ENCODE results near the gene AHRR. TPM values are rescaled to one million over a fixed set of nuclear protein-coding genes. Genes with fewer than 3 reads are reported as not detected.

AHRR gene
- 6.1 and 9.4 TPM in 2 replicates for total RNA-seq

DNA sequence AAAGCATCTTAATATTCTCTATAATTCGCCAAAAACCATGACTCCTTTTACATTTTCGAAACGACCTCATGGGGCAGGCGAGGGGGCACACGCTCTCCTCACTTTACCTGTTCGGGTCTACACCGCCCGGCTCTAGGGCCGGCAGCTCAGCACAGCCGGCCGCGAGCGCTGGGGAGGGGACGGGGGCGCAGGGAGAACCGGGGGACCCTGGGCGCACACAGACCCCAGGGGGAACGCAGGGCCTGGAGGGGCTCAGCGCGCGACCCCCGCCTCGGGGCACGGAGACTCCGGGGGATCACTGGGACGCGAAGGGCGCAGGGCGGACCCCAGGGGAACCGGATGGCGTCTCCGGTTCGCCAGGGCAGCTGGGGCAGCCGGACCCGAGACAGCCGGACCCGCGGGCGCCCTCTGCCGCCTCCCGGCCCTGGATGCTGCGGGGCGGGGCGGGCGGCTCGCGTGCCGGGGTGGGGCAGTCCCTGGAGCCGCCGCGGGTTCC is at the start of gene AHRR:
TSS of gene AHRR (plus strand) at position 485 of the 496 bp plus-strand sequence. CDS start 22,189 bp downstream, outside the sequence.

DNA sequence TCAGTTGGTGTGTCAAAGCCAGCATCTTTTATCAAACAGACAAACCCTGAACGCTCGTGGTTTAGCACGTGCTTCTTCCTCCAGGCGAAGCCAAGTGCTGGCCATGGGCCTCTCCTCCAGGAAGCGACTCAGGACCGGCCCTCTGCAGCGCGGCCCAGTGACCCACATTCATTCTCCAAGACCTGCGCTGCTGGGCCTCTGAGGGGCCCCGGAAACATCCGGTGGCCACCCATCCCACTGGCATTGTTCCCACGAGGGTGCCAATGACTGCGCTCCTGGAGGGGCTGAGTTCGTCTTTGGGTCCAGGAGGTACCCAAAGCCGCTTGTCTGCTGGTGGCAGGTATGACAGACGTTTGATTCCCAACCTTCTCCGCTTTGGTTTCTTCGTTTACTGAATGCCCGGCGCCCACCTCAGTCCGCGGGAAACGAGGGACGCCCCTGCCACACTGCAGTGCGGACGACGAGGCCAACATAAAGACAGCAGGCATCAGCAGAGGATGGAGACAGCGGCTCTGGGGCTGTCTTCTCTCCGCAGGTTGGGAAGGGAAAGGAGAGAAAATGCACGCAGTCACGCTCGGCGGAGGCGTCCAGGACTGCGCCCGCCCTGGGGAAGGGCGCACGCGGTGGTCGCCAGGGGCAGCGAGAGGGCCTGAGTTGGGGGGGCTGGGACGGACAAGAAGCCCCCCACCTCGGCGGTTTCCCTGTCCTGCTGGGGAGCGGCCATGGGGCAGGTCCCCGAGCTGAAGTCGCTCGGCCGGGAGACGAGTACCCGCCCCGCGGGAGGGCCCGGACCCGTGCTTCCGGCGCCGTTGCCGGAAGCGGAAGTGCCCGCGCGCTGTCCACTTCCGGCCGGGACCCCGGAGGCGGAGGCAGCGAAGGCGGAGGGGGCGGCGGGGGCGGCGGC is 121.1 kb downstream of the AHRR start, which contains the start of gene EXOC3:
TSS of gene EXOC3 (plus strand) at position 842 of the 904 bp plus-strand sequence. CDS start 3,030 bp downstream, outside the sequence.

Other genes with a start within 250 kb of the AHRR start
- not detected in 2 replicates for gene PLEKHG4B, start 229.5 kb upstream of the AHRR start, total RNA-seq
- not detected in 2 replicates for gene LRRC14B, start 130.2 kb upstream of the AHRR start, total RNA-seq
- 4.3 and 5.5 TPM in 2 replicates for gene CCDC127, start 103.6 kb upstream of the AHRR start, total RNA-seq
- 163 and 200 TPM in 2 replicates for gene SDHA, start 103.4 kb upstream of the AHRR start, total RNA-seq
- 128 and 169 TPM in 2 replicates for gene PDCD6, start 50.1 kb upstream of the AHRR start, total RNA-seq
- gene EXOC3, start 121.5 kb downstream of the AHRR start, total RNA-seq = 34.5 and 43.8 TPM in 2 replicates
- 0.45 and 0.66 TPM in 2 replicates for gene SLC9A3, start 202.7 kb downstream of the AHRR start, total RNA-seq